K562 (cell line): ENCODE measurements around the gene TMPRSS9. TPM values are rescaled to one million over a fixed set of nuclear protein-coding genes. Genes with fewer than 3 reads are reported as not detected.

ENCODE experiments used
- BHLHE40 ChIP-seq: IDR thresholded peaks from 2 replicates; pipeline ENCODE4 v1.6.1; 2011; ENCODE audit warnings: low read length, improper control_type of control experiment
- CHD2 ChIP-seq: IDR thresholded peaks from 2 replicates; pipeline ENCODE4 v1.6.1; 2011; ENCODE audit warnings: low read depth, low read length
- FOS ChIP-seq: IDR thresholded peaks from 3 replicates; pipeline ENCODE4 v1.6.1; 2011; ENCODE audit not compliant: insufficient read length; ENCODE audit errors: extremely low read depth
- PBX2 ChIP-seq, 2 experiments: IDR thresholded peaks in 1 of 2; conservative IDR thresholded peaks in 1 of 2; 2 replicates each; pipeline ENCODE4 v1.6.1; 2016; ENCODE audit warnings: low read depth in 2 of 2, mild to moderate bottlenecking in 1 of 2, missing compliant biosample characterization in 1 of 2, missing genetic modification characterization in 1 of 2, moderate library complexity in 1 of 2
- PKNOX1 ChIP-seq: fragments of 450-650 bp; IDR thresholded peaks from 2 replicates; pipeline ENCODE4 v1.6.1; 2016
- ZNF75A ChIP-seq: fragments of 450-650 bp; formaldehyde crosslinking; IDR thresholded peaks from 2 replicates; pipeline ENCODE4 v1.4.0; 2020; ENCODE audit warnings: mild to moderate bottlenecking
- polyA plus RNA-seq, 8 experiments: library from polyadenylated mRNA; depleted of rRNA in 4 of 8; stranded (reverse) in 5 of 8; unstranded in 3 of 8; fragments of >200 nt; fragmentation: Nextera tagmentation in 2 of 8; fragmentation: Illumina TruSeq in 1 of 8; extraction: Ambion mirVana in 2 of 8; extraction: Trizol in 1 of 8; gene quantifications; 2 replicates each; pipeline versions ENCODE4 v1.2.1 to v1.2.3, GENCODE V29; 2011 to 2014; ENCODE audit warnings: inconsistent platforms in 1 of 8, missing spikeins in 1 of 8
- total RNA-seq, 7 experiments: library from RNA; depleted of rRNA in 6 of 7; stranded (reverse); fragments of >200 nt in 6 of 7; fragmentation: Illumina TruSeq in 2 of 7; extraction: Trizol in 2 of 7; gene quantifications; 2 replicates each; pipeline versions ENCODE4 v1.2.1 to v1.2.3, GENCODE V29; 2011 to 2021; ENCODE audit warnings: low replicate concordance in 1 of 7

TMPRSS9 gene
- total and polyA plus RNA-seq, 9 of the 15 experiments (the other 6 are each of a cell fraction or from before 2014, with no cell fraction given) = 0.01 to 0.03 TPM; not detected in 7

GRCh38 chr19:2375353-2376121 lies 15.5 kb downstream of the TMPRSS9 start (continued):
- TF ChIP-seq PBX2 (CRISPR knock-in tag; IDR thresholded peaks at IDR 0.05; ENCODE audit: low read depth) (peak; percentile 63), PBX2 (tag; conservative IDR thresholded peaks at IDR 0.05; ENCODE audit: low read depth) (peak; percentile 84), FOS (peak; percentile 93), ZNF75A (CRISPR knock-in tag) (no peak), BHLHE40 (no peak), CHD2 (0 out of 2 replicates have a peak, but pooled peaks have one; percentile 48), PKNOX1 (peak; percentile 99)
